Epithelial cell of esophagus (primary cell): ENCODE data around the gene TRMT6.
A peak's percentile ranks its signal among the peaks of the same experiment; 100 is the strongest.

Experiments used
- DNase-seq: peaks from one replicate; pipeline ENCODE4 v3.0.0; 2010; ENCODE audit warnings: low read depth
- H3K4me3 ChIP-seq: 2 replicates; pipeline ENCODE4 v1.5.1; 2011; ENCODE audit warnings: mild to moderate bottlenecking, low read length, control low read depth
- TF ChIP-seq, protein P1 (sequence below): IDR thresholded peaks from 2 replicates; pipeline ENCODE4 v1.5.1; 2011; ENCODE audit warnings: low read depth, mild to moderate bottlenecking, low read length, control low read depth, inconsistent platforms; ENCODE audit not compliant: insufficient read depth; ENCODE audit errors: missing control alignments

The TRMT6 gene, protein sequence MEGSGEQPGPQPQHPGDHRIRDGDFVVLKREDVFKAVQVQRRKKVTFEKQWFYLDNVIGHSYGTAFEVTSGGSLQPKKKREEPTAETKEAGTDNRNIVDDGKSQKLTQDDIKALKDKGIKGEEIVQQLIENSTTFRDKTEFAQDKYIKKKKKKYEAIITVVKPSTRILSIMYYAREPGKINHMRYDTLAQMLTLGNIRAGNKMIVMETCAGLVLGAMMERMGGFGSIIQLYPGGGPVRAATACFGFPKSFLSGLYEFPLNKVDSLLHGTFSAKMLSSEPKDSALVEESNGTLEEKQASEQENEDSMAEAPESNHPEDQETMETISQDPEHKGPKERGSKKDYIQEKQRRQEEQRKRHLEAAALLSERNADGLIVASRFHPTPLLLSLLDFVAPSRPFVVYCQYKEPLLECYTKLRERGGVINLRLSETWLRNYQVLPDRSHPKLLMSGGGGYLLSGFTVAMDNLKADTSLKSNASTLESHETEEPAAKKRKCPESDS

DNA sequence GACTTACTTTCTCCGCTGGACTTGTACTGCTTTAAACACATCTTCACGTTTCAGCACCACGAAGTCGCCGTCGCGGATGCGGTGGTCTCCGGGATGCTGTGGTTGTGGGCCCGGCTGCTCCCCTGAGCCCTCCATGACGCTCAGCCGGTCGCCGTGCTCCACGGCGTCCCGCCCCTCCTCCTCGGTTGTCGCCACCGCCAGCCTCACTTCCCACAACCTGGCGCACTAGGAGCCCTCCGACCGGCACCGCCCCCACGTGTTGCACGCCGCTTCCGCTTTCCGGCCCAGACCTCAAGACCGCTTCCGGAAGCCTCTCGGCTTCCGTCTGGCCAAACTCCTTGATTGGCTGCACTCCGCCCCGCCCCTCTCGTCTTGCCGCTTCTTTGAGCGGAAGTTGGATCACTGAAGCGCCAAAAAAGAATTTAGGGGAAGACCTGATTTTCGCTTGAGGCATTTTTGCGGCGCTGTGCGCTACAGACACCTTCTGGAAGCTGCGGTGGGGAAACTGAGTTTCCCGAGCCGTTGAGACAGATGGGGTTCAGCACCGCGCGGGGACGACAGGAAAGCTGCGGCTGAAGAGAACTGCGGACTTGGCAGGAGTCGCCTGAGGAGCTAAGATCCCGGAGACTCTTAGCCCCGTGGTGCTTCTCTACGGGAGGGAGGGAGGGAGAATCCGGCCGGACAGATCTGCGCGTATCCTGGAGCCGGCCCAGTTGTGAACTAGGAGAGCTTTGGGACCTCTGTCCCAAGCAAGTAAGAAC lies at the start of gene TRMT6, which contains the start of gene MCM8:
TSS of gene TRMT6 (minus strand) at position 263 of the 761 bp plus-strand sequence. CDS start at position 135, 128 bp downstream.
TSS of gene MCM8 (plus strand) at position 382 of the 761 bp plus-strand sequence. CDS start 1,364 bp downstream, outside the sequence.
- TF ChIP-seq, protein P1, sequence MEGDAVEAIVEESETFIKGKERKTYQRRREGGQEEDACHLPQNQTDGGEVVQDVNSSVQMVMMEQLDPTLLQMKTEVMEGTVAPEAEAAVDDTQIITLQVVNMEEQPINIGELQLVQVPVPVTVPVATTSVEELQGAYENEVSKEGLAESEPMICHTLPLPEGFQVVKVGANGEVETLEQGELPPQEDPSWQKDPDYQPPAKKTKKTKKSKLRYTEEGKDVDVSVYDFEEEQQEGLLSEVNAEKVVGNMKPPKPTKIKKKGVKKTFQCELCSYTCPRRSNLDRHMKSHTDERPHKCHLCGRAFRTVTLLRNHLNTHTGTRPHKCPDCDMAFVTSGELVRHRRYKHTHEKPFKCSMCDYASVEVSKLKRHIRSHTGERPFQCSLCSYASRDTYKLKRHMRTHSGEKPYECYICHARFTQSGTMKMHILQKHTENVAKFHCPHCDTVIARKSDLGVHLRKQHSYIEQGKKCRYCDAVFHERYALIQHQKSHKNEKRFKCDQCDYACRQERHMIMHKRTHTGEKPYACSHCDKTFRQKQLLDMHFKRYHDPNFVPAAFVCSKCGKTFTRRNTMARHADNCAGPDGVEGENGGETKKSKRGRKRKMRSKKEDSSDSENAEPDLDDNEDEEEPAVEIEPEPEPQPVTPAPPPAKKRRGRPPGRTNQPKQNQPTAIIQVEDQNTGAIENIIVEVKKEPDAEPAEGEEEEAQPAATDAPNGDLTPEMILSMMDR, result no peak
- peak within 1 kb of the TSS; percentile 90 for H3K4me3 ChIP-seq
- DNase-seq, result peak; percentile 98

DNA sequence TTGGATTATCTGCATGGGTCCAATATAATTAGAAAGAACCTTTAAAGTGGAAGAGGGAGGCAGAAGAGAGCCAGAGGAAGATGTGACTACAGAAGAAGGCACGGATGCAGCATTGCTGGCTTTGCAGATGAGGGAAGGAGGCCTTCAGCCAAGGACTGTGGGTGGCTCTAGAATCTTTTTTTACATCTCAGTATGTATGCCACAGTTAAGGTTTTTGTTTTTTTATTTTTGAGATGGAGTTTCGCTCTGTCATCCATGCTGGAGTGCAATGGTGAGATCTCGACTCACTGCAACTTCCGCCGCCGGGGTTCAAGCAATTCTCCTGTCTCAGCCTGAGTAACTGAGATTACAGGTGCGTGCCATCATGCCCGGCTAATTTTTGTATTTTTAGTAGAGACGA lies 49.5 kb upstream of the TRMT6 start:
- no peak overlapping the region for H3K4me3 ChIP-seq
- no peak for DNase-seq
- TF ChIP-seq, protein P1, result no peak

DNA sequence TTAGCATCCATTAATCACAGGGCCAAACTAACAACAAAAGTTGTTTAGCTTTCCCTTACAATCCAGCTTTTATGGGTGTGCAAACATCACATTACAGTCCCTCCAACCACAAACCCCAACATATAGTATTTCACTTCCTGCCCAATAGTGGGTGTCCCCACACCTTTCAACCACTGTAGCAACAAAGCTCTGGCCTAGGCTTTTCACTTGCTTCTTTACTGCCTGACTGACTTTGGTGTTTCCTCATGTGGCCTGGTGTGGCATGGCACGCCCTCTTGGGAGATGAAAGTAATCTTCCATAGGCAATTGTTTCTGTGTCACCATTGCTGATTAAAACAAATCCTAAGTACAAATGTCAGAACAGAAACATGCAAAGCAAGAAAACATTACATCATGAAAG lies 46.4 kb upstream of the TRMT6 start:
- TF ChIP-seq, protein P1, result no peak
- H3K4me3 ChIP-seq, result no peak overlapping the region
- DNase-seq, result no peak

DNA sequence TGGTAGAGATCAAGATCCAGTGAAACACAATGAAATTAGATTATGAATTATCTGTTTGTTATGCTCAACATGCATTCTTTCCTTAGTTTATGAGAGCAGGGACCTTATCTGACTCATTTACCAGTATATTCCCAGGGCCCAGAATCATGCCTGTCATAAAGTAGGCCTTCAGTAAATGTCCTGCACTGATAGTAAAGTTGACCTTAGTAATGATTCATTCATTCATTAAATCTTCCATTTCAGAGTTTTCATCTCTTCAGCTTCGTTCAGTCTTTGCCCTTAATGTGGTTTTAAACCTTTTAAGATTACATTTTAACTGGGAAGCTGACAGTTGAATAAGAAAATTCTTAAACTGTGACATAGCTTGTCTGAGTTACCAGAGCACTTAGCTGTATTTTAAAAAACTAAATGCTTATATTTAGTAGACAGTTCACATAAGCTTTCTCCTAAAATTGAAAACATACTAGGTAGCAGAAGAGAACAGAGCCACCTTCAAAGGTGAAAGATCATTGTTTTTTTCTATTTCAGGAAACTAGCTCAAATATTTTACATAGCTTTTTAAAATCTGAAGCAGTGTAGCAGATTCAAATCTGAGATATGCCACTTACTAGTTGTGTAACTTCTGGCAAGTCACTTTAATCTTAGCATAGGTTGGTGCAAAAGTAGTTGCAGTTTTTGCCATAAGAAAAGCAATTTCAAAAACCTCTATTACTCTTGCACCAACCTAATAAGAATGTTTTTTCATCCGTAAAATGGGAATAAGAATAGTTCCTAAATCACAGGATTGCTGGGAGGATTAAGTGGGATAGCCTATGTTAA lies 41.5 kb upstream of the TRMT6 start:
- no peak for DNase-seq
- TF ChIP-seq, protein P1, result no peak
- H3K4me3 ChIP-seq, result no peak overlapping the region

DNA sequence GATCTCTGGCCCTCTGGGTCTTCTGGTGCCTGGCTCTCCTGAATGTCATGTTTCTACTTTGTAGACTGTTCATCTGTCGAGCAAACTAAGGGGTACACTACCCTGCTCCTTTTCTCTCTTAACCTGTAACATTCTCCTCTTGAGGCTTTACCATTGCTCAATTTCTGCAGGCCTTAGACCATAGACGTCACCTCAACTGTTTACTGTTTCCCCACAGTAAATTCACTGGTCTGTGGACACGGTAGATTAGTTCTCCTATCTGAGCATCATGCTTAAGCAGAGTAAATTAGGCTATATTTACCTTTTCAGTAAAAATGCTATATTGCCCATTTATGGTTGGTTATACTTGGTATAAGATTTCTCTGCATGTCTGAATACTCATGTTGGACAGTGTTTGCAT lies 40.6 kb upstream of the TRMT6 start:
- no peak overlapping the region for H3K4me3 ChIP-seq
- no peak for DNase-seq
- TF ChIP-seq, protein P1, result no peak

DNA sequence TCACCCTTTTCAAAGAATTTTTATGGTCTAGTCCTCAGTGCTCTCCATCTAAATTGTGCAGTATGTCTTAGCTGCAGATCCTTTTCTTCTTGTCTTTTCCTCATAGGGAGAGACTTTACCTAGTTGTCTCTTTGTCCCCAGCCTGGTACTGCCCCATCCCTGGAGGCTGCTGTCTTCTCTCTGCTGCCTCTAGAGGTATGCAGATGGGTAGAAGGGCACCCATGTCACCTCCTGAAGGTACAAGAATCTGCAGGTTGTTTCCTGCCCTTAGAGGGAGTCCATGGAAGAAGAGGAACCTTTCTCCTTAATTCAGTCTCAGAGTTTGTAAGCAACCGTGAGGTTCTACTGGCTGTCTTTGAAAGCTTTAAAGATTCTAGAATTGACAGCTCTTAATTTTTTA lies 39.2 kb upstream of the TRMT6 start:
- TF ChIP-seq, protein P1, result no peak
- DNase-seq, result no peak
- H3K4me3 ChIP-seq, result no peak overlapping the region
